ENCODE measurements around the gene STRIP2. TPM values are rescaled to one million over a fixed set of nuclear protein-coding genes. Genes with fewer than 3 reads are reported as not detected.
"Not testable (repeated sequence)": the region's sequence is repeated elsewhere in the genome, so short reads cannot be mapped to it uniquely, and the experiment has no call there.

The STRIP2 gene
- total RNA-seq, 2 donors from 2014 or later = 11.7 to 15.8 TPM

DNA sequence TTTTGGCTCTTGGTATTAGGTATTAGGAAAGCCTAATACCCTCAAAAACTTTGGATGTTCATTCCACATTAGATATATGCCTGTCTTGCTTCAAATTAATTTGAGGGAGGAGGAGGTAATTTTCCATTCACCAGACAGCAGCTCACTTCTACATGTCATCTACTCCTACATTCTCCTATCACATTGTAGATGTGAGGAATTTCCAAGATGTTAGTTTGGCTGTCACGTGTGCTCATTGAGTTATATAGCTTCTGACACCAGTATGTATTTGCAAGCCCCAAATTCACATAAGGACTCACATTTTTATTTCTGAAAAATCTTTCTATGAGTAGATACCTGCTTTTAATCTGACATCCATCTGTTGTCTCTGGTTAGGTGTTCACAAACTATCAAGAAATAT is 45.6 kb downstream of the STRIP2 start:
- H3K9ac ChIP-seq (ENCODE audit: extremely low read depth, low read length, poor library complexity, severe bottlenecking) = no peak overlapping the region
- H3K9me3 Mint-ChIP-seq = peaks cover 22% of the 10 kb centered on the region
- H3K36me3 ChIP-seq (ENCODE audit: control insufficient read depth, insufficient read depth, low read length) = peaks cover 15% of the 10 kb centered on the region
- no peaks in the 10 kb centered on the region for H3K4me1 ChIP-seq (ENCODE audit: control insufficient read depth, insufficient read depth, low read length)
- H3K9me3 ChIP-seq (ENCODE audit: control insufficient read depth, low read length) = peaks cover 7% of the 10 kb centered on the region
- H3K4me1 Mint-ChIP-seq = no peaks in the 10 kb centered on the region
- no peak overlapping the region for H3K27ac Mint-ChIP-seq
- no peak overlapping the region for H3K4me3 ChIP-seq (ENCODE audit: low read length)
- no peak overlapping the region for H3K27ac ChIP-seq (ENCODE audit: low read depth, low read length)
- no peak for TF ChIP-seq CTCF (conservative IDR thresholded peaks at IDR 0.05)
- H3K27me3 Mint-ChIP-seq (ENCODE audit: insufficient read depth) = no peaks in the 10 kb centered on the region
- WGBS, 2 experiments (ENCODE audit: insufficient coverage in 1 of 2, insufficient read length in 1 of 2) = 93% methylated on average over 1 of the region's 1 CpG; no CpG with 5 or more reads in 1 of the 2 experiments
- H3K27me3 ChIP-seq (ENCODE audit: control insufficient read depth, insufficient read depth, low read length, poor library complexity, severe bottlenecking) = no peaks in the 10 kb centered on the region
- peaks cover 67% of the 10 kb centered on the region for H3K36me3 Mint-ChIP-seq (ENCODE audit: low read depth)
- no peak for DNase-seq
- no peak overlapping the region for H3K4me3 Mint-ChIP-seq

GRCh38 chr7:129480674-129481363 is 46.6 kb downstream of the STRIP2 start:
- H3K27ac Mint-ChIP-seq = no peak overlapping the region
- no peak for DNase-seq
- no peaks in the 10 kb centered on the region for H3K27me3 ChIP-seq (ENCODE audit: control insufficient read depth, insufficient read depth, low read length, poor library complexity, severe bottlenecking)
- H3K36me3 ChIP-seq (ENCODE audit: control insufficient read depth, insufficient read depth, low read length) = peaks cover 16% of the 10 kb centered on the region
- H3K9me3 Mint-ChIP-seq = peaks cover 15% of the 10 kb centered on the region
- no peak overlapping the region for H3K27ac ChIP-seq (ENCODE audit: low read depth, low read length)
- H3K9ac ChIP-seq (ENCODE audit: extremely low read depth, low read length, poor library complexity, severe bottlenecking) = no peak overlapping the region
- no peaks in the 10 kb centered on the region for H3K4me1 Mint-ChIP-seq
- H3K4me1 ChIP-seq (ENCODE audit: control insufficient read depth, insufficient read depth, low read length) = no peaks in the 10 kb centered on the region
- 96 to 100% methylated on average over 1 to 6 of the region's 6 CpGs for WGBS, 2 experiments (ENCODE audit: insufficient coverage in 1 of 2, insufficient read length in 1 of 2)
- H3K4me3 ChIP-seq (ENCODE audit: low read length) = no peak overlapping the region
- no peak for TF ChIP-seq CTCF (conservative IDR thresholded peaks at IDR 0.05)
- no peak overlapping the region for H3K4me3 Mint-ChIP-seq
- peaks cover 7% of the 10 kb centered on the region for H3K9me3 ChIP-seq (ENCODE audit: control insufficient read depth, low read length)
- H3K36me3 Mint-ChIP-seq (ENCODE audit: low read depth) = peaks cover 59% of the 10 kb centered on the region
- H3K27me3 Mint-ChIP-seq (ENCODE audit: insufficient read depth) = no peaks in the 10 kb centered on the region

GRCh38 chr7:129481376-129481775 is 47.1 kb downstream of the STRIP2 start:
- Mint-ChIP-seq H3K9me3 (peaks cover 13% of the 10 kb centered on the region), H3K36me3 (ENCODE audit: low read depth) (peaks cover 63% of the 10 kb centered on the region)
- not testable (repeated sequence) for H3K9me3 ChIP-seq (ENCODE audit: control insufficient read depth, low read length); DNase-seq; H3K27ac ChIP-seq (ENCODE audit: low read depth, low read length); H3K4me1 ChIP-seq (ENCODE audit: control insufficient read depth, insufficient read depth, low read length); H3K27me3 ChIP-seq (ENCODE audit: control insufficient read depth, insufficient read depth, low read length, poor library complexity, severe bottlenecking); H3K4me3 ChIP-seq (ENCODE audit: low read length); H3K4me1 Mint-ChIP-seq; H3K9ac ChIP-seq (ENCODE audit: extremely low read depth, low read length, poor library complexity, severe bottlenecking); H3K4me3 Mint-ChIP-seq; H3K27me3 Mint-ChIP-seq (ENCODE audit: insufficient read depth); H3K27ac Mint-ChIP-seq
- peaks cover 19% of the 10 kb centered on the region for H3K36me3 ChIP-seq (ENCODE audit: control insufficient read depth, insufficient read depth, low read length)
- WGBS, 2 experiments (ENCODE audit: insufficient coverage in 1 of 2, insufficient read length in 1 of 2) = 93 to 100% methylated on average over 2 to 3 of the region's 6 CpGs

All from endodermal cell (in vitro differentiated cells).